ENCODE measurements around the gene GRHL3.
A peak's percentile ranks its signal among the peaks of the same experiment; 100 is the strongest.
"Not testable (repeated sequence)": the region's sequence is repeated elsewhere in the genome, so short reads cannot be mapped to it uniquely, and the experiment has no call there.

The GRHL3 gene

DNA sequence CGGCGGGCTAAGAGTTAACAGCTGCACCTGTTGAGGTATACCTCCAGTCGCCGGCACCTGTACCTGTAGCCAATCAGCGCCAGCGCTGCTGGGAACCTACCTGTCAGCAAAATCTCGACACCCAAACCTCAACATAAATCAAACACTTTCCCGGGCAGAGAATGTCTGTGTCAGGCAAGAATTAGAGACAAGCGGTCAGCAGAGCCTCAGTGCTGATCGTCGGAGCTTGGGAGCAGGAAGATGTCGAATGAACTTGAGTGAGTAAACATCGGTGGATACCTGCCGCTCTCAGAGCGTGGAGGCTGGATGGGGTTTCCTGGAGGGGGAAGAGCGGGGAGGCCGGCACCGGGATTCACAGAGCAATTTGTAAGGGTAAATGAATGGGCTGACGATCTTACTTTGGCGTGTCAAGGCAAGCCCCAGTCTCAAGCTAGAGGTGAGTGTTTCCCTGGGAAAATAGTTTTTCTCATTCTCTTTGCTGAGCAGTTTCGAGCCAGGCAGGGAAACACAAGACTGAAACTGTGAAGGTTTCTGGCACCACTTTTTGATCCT, at the start of gene GRHL3:
TSS of gene GRHL3 (plus strand) at position 46 of the 552 bp plus-strand sequence. CDS start at position 241, 195 bp downstream.
- DNase-seq (ENCODE audit: low spot score) (peak; percentile 35), FAIRE-seq (no peak)

DNA sequence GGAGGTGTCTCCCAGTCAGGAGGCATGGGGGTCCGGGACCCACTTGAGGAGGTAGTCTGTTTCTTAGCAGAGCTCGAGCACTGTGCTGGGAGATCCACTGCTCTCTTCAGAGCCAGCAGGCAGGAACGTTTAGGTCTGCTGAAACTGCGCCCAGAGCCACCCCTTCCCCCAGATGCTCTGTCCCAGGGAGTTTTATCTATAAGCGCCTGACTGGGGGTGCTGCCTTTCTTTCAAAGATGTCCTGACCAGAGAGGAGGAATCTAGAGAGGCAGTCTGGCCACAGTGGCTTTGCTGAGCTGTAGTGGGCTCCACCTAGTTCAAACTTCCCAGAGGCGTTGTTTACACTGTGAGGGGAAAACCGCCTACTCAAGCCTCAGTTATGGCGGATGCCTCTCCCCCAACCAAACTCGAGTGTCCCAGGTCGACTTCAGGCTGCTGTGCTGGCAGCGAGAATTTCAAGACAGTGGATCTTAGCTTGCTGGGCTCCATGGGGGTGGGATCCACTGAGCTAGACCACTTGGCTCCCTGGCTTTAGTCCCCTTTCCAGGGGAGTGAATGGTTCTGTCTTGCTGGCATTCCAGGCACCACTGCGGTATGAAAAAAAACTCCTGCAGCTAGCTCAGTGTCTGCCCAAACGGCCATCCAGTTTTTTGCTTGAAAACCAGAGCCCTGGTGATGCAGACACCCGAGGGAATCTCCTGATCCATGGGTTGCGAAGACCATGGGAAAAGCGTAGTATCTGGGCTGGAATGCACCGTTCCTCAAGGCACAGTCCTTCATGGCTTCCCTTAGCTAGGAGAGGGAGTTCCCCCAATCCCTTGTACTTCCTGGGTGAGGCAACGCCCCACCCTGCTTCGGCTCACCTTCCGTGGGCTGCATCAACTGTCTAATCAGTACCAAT, 44.7 kb upstream of the GRHL3 start:
- not testable (repeated sequence) for DNase-seq (ENCODE audit: low spot score); FAIRE-seq

DNA sequence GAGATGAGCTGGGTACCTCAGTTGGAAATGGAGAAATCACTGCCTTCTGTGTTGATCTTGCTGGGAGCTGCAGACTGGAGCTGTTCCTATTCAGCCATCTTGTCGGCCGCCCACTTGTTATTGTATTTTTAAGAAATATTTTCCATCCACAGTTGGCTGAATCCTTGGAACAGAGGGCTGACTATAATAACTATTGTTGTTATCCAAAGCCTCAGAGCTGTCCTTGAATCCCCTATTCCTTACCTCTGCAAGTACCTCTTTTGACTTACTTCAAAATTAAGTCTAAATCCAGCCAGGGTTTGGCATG, 44.1 kb upstream of the GRHL3 start:
- DNase-seq (ENCODE audit: low spot score) (no peak), FAIRE-seq (no peak)

DNA sequence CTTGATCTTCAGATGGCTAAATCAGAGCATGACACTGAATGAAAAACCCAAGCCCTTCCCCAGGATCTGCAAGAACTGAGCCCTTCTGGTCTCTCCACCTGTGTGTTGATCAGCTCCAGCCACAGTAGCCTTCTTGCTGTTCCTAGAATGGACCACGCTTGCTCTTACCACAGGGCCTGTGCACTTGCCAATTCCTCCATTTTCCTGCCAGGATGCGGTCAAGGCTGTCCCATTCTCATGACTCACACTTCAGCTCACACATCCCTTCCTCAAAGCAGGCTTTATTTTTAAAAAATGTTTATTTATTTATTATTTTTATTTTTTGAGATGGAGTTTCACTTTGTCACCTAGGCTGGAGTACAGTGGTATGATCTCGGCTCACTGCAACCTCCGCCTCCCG, 43.6 kb upstream of the GRHL3 start:
- FAIRE-seq = no peak
- peak; percentile 68 for DNase-seq (ENCODE audit: low spot score)

DNA sequence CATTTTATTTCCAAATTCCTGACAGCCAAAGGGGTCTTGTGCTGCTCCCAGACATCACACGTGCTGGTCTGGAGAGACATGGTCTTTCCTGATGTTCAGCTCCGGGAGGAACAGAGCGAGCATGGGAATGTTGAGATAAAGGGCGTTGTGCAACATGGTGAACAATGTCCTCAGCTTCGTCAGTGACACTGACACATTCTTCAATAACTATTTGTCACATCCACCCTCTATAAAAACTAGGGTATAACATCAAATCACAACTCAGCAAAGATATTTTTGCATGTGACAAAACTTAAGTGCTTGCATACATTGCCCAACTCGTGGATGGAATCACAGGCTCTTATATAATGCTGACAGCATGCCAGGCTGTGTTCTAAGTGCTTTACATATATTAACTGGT, 42.4 kb upstream of the GRHL3 start:
- DNase-seq (ENCODE audit: low spot score) (no peak), FAIRE-seq (no peak)

DNA sequence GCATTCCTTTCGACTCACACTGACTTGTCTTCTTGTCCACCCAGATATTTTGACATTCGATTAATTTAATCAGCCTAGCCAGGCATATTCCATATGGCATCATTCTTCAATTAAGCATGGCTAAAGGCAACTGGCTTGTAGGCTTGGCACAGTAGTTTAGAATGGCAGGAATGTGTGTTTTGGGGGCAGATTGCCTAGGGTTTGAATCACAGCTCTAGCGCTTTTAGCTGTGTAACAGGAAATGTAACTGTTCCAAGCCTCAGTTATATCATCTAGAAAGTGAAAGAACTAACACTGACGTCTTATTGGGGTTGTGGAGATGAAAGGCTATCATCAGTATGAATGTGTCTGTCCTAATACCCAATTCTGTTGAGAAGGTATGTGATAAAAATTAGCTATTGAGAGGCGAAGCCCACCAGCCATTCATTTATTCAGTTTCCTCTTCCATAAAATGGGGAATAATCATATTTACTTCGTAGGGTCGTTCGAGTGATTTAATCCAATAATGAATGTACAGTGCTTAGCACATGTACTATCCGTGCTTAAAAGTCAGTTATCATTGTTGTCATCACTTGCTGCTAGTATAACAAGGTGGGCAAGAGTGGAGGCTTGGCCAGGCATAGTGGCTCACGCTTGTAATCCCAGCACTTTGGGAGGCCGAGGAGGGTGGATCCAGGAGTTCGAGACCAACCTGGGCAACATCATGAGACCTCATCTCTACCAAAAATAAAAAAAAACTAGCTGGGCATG, 41.6 kb upstream of the GRHL3 start:
- DNase-seq (ENCODE audit: low spot score) = no peak
- no peak for FAIRE-seq

DNA sequence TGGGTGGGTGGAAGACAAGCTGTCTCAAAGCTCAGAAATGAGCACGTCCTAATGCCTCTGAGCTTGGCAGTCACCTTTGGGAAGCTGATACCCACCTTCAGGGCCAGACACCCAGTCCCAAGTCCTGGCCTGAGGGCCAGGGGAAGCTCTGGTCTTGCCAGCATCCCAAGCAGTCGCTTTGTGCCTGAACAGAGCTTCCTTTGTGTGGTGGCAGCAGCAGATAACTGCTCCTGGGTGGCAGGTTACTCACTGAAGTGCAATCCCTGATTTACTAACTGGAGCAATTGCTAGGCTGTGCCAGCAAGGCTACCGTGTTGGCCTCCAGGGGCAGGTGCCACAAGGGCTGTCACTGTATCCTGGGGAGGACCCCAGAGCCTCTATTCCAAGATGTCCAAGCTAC, 40.4 kb upstream of the GRHL3 start:
- DNase-seq (ENCODE audit: low spot score) (no peak), FAIRE-seq (no peak)

DNA sequence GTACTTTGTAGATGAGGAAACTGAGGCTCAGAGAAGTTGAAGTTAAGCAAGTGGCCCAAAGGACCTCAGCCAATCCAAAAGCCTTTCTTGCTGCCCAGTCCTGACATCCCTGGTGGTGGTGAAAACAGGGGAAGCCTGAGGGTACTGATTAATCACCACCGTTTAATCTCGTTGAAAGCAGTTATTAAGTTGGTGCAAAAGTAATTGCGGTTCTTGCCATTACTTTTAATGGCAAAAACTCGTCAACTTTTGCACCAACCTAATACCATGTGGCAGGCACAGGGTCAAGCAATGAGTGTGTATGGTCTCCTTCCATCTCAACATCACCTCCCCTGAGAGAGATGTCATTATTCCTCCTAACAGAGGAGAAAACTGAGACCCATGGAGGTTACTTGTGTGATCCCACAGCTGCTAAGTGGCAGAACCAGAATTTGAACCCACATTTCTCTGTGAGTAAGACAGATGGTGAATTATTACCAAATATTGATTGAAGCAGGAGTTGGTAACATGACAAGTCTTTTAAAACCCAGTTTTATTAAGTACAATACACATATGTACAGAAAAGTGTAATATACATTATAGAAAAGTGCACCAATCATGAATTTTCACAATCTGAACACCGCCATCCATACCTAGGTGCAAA, 39.4 kb upstream of the GRHL3 start:
- DNase-seq (ENCODE audit: low spot score) (no peak), FAIRE-seq (no peak)

DNA sequence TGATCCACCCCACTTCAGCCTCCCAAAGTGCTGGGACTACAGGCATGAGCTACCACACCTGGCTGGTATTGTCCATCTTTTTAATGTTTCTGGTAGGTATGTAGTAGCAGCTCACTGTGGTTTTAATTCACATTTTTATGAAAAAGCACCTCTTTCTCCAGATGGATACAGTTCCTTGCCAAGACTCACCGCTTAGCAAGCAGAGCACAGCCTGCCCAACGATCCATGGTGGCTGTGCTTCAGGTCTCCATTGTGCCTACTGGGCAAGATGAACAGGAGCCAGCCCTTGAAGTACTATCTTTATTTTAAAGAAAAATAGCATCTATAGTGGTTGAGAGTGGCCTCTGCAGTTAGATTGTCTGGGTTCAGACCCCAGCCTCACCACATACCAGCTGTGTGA, 37.6 kb upstream of the GRHL3 start:
- FAIRE-seq (no peak), DNase-seq (ENCODE audit: low spot score) (no peak)

DNA sequence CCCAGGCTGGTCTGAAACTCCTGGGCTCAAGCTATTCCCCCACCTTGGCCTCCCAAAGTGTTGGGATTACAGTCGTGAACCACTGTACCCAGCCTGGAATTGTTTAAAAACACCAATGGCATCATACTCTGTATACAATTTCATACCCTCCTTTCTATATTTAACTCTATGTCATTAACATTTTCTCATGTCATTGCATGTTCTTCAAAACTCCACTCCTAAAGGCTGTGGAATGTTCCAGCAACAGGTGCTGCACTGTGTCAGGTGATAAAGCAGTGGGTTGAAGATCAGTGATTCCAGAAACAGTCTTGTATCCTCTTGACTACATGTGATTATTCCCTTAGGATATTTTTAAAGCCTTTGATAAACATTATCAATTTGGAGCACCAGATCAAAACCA, 36.7 kb upstream of the GRHL3 start:
- DNase-seq (ENCODE audit: low spot score) (no peak), FAIRE-seq (no peak)

DNA sequence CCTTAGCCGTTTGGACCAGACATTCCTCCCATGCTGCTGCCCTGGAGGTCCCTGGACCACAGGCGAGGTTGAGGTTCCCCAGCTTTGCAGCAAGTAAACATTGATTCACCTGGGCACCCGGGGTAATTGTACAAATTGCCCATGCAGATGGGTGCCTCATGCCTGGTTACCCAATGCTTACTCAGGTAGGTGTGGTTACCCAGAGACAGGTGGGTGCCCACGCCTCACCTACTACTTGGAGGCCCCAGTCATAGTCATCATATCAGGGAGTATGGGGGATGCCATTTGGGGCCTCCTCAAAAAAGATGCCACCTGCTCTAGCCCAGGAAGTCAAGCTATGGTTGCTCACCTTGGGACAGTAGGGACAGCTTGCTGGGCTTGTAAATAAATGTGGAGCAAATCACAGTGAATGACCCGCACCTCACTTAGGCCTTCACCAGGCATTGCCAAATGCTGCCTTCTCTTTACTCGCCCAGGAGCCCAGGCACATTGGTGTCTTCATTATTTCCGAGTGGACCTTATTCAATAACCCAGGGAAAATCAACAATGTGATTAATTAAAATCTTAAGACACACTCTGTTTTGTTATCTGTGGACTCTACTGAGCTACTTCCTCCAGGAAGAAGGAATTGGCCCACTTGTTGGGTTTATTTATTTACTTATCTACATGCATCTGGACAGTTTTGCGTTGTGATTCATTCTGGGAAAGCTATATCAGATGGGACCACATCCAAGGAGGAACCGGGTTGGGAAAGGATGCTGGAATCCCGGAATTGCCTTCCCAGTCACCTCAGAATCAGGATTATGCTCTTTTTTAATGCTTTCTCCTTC, 35.6 kb upstream of the GRHL3 start:
- DNase-seq (ENCODE audit: low spot score) = no peak
- no peak for FAIRE-seq

DNA sequence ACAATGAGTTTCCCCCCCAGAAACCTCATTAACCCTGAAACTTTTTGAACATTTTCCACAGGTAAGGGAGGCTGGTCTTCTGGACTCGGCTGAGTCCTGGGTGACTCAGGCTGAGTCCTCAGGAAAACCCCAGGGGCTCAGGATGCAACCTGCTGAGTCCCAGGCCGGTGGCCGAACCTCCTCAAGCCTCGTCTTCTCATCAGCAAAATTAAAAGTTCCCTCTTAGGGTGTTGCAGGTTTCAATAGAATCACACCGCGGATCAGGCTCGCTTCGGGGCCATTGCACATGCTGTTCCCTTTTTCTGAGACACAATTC, 35.0 kb upstream of the GRHL3 start:
- FAIRE-seq (no peak), DNase-seq (ENCODE audit: low spot score) (no peak)

DNA sequence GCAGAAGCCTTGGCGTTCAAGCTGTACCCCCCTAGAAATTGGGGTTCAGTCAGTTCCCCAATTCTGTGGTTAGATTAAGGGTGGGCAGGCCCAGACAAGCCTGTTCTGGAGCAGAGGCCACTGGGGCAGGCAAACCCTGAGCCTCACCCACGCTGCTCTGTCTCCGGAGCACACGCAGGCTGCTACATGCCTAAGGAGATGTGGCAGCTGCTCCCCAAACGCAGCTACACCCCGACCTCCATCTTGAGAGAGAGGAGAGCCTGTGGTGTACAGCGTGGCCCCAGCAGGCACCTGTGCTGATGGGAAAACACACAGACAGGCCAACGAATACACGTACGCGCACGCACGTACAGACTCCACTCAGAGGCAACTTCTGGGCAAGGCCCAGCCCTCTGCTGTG, 33.9 kb upstream of the GRHL3 start:
- FAIRE-seq (no peak), DNase-seq (ENCODE audit: low spot score) (no peak)

DNA sequence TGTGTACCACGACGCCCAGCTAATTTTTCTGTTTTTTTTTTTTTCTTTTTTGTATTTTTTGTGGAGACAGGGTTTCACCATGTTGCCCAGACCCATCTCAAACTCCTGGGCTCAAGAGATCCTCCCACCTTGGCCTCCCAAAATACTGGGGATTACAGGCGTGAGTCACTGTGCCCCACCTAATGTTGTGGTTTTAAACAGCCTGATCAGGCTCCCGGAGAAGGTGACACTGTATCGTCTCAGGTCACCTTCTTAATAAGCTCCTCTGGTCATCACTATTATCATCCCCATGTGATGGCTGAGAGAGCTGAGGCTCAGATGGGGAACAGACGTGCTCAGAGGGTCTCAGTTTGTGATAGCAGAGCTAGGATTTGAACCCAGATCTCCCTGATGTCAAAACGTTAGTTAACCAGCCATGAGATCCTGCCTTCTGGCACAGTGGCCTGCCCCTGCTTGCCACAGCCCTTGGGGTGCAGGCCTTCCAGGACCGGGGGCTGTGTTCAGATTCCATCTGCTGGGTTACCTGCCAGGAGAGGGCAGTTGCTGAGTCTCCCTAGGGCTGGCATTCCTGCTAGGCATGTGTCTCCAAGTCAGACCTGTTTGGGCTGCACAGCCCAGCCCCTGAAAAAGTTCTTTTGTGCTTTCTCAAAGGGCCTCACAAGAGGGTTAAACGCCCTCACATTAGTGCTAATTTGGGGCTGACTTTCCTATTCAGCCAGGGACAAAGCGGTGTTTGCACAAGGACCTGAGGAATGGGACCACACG, 32.7 kb upstream of the GRHL3 start:
- DNase-seq (ENCODE audit: low spot score) = no peak
- peak; percentile 32 for FAIRE-seq

DNA sequence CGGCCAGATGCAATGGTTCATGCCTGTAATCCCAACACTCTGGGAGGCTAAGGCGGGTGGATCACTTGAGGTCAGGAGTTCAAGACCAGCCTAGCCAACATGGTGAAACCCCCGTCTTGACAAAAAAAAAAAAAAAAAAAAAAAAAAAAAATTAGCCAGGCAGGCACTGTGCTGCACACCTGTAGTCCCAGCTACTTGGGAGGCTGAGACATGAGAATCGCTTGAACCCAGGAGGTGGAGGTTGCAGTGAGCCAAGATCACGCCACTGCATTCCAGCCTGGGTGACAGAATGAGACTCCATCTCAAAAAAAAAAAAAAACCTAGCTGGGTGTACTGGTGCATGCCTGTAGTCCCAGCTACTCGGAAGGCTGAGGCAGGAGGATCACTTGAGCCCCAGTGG, 31.4 kb upstream of the GRHL3 start:
- DNase-seq (ENCODE audit: low spot score); FAIRE-seq: not testable (repeated sequence)

DNA sequence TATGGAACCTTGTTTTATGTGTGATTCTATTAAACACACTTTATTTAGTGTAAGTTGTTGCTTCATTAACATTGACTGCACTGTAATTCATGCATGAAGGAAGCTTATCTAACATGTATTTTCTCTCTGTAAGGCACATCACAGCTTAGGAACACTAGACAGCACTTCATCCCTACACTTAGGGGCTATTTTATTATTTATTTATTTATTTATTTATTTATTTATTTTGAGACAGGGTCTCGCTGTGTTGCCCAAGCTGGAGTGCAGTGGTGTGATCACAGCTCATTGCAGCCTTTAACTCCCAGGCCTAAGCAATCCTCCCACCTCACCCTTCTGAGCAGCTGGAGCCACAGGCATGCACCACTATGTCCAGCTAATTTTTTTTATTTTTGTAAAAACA, 30.7 kb upstream of the GRHL3 start:
- DNase-seq (ENCODE audit: low spot score) (no peak), FAIRE-seq (no peak)

DNA sequence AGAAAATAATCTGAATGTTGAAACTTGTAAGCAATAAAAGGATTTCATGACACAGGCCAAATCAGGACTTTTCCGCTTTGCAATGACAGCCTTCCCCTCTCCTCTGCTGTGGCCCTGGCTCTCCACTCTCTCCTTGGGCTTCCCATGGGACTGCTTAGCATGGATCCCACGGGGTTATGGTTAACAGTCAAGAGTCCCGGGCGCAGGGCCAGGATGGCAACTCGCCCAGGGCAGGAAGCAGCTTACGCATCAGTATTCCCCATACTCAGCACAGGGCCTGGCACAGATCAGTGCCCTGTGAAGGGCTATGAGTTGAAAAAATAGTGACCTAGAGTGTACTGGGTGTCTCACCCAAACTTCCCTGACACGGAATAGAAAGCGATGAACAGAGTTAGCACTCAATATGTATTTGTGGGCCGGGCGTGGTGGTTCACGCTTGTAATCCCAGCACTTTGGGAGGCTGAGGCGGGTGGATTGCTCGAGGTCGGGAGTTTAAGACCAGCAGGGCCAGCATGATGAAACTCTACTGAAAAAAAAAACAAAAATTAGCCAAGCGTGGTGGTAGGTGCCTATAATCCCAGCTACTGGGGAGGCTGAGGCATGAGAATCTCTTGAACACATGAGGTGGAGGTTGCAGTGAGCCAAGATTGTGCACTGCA, 29.1 kb upstream of the GRHL3 start:
- FAIRE-seq = peak; percentile 55
- peak; percentile 86 for DNase-seq (ENCODE audit: low spot score)

DNA sequence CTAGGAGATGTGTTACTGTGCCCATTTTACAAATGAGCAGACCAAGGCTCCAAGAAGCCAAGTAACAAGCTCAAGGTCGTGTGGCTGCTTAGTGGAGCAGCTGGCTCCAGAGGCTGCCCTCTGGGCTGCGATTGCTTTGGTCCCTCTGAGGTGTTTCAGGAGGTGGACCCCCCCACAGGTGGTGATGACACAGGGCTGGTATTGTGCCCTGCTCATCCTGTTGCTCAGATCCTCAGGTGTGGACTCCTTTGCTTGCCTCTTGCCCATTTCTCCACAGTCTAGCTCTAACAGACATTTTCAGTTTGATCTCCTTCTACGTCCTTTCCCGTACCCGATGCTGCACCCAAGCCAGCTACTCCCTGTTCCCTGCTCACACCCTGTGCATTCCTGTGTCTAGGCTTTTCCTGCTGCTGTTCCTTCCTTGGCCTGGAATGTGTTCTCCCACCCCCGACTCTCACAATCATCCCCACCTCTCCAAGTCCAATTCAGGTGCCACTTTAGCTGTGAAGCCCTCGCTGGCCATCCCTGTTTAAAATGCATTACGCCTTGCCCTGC, 28.1 kb upstream of the GRHL3 start:
- no peak for FAIRE-seq
- DNase-seq (ENCODE audit: low spot score) = no peak

DNA sequence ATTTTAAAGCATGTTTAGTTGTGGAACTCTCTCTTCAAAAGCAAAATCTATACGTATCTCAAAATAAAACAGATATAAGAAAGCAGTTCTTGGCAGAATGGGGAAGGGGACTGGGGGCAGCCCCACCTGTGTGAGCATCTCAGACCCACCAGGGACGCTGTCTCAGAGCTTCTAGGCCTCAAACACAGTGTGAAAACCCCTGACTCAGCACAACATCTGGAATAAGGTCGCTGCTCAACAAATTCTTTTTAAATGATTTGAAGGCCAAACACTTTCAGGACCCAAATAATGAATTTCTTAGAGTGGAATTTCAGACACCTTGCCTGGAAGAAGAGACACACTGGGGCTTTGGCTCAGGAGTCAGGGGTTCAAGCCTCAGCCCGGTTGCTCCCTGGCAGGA, 27.1 kb upstream of the GRHL3 start:
- no peak for FAIRE-seq
- DNase-seq (ENCODE audit: low spot score) = no peak

DNA sequence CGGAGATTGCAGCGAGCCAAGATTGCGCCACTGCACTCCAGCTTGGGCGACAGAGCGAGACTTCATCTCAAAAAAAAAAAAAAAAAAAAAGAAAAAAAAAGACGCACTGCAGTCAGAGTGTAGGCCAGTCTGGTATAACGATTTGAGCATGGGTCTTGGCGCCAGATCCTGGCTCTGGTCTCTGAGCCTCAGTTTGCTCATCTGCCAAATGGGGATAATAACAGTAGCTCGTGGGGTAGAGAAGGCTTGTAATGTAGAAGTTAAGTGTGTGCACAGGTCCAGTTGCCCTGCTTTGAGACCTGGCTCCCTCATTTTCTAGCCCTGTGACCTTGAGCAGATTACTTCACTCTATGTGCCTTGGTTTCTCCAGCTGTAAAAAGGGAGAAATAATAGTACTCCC, 26.3 kb upstream of the GRHL3 start:
- no peak for FAIRE-seq
- DNase-seq (ENCODE audit: low spot score) = no peak
